ENCODE results near the gene ALPK1.

DNA sequence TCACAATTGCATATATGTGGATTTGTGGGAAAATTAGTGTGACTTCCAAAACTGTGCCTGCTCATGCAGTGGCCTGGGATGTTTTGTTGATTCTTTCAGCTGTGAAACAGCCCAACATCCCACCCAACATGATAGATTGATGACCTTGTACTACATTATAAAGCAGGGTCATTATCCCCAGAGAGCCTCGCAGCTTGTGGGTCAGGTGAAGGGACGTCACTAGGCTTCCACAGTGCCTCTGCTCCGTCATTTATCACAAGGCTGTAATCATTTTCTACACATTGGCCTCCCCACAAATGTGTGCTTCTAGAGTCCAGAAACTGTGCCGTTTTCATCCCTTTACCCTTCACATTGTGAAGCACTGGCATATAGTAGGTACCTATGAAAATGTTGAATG is 31.6 kb downstream of the ALPK1 start:
- TF ChIP-seq, protein P1, sequence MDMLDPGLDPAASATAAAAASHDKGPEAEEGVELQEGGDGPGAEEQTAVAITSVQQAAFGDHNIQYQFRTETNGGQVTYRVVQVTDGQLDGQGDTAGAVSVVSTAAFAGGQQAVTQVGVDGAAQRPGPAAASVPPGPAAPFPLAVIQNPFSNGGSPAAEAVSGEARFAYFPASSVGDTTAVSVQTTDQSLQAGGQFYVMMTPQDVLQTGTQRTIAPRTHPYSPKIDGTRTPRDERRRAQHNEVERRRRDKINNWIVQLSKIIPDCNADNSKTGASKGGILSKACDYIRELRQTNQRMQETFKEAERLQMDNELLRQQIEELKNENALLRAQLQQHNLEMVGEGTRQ (IDR thresholded peaks at IDR 0.05; ENCODE audit: low read depth, low read length), result no peak
- no peak for TF ChIP-seq RAD21 (IDR thresholded peaks at IDR 0.05; ENCODE audit: low read length)
- no peak for TF ChIP-seq CTCF (conservative IDR thresholded peaks at IDR 0.05; ENCODE audit: low read depth, low read length)
- TF ChIP-seq POLR2A (IDR thresholded peaks at IDR 0.05; ENCODE audit: low read depth, low read length), result no peak
- no peak for TF ChIP-seq MAZ (IDR thresholded peaks at IDR 0.05; ENCODE audit: borderline replicate concordance, low read depth, low read length)
- no peak for TF ChIP-seq NFE2L2 (IDR thresholded peaks at IDR 0.05; ENCODE audit: low read depth, low read length)
- TF ChIP-seq CHD1 (IDR thresholded peaks at IDR 0.05; ENCODE audit: low read depth, low read length), result no peak
